HFF-Myc (cell line): ENCODE measurements around the gene SELENBP1.
A peak's percentile ranks its signal among the peaks of the same experiment; 100 is the strongest.
"Not testable (repeated sequence)": the region's sequence is repeated elsewhere in the genome, so short reads cannot be mapped to it uniquely, and the experiment has no call there.

Experiments
- DNase-seq: peaks from one replicate; pipeline ENCODE4 v3.0.0-alpha.2; 2011; ENCODE audit warnings: low read depth; ENCODE audit errors: extremely low read depth
- H3K4me3 ChIP-seq: replicated peaks from 2 replicates; pipeline ENCODE4 v1.5.1; 2011; ENCODE audit warnings: low read depth, mild to moderate bottlenecking, control low read depth, low read length
- CTCF ChIP-seq: IDR thresholded peaks from 2 replicates; pipeline ENCODE4 v1.5.1; 2012; ENCODE audit warnings: mild to moderate bottlenecking, low read depth, low read length, control low read depth; ENCODE audit errors: missing control alignments

Gene SELENBP1

GRCh38 chr1:151352021-151352718, 20.3 kb downstream of the SELENBP1 start:
- H3K4me3 ChIP-seq: no peak overlapping the region
- no peak for DNase-seq
- no peak for TF ChIP-seq CTCF

GRCh38 chr1:151350323-151350722, 22.2 kb downstream of the SELENBP1 start:
- DNase-seq, H3K4me3 ChIP-seq: not testable (repeated sequence)

- peak overlapping the region; percentile 60 for H3K4me3 ChIP-seq
- DNase-seq: no peak
- no peak for TF ChIP-seq CTCF
These were observed 24.8 kb downstream of the SELENBP1 start for GRCh38 chr1:151347523-151348246.

DNA sequence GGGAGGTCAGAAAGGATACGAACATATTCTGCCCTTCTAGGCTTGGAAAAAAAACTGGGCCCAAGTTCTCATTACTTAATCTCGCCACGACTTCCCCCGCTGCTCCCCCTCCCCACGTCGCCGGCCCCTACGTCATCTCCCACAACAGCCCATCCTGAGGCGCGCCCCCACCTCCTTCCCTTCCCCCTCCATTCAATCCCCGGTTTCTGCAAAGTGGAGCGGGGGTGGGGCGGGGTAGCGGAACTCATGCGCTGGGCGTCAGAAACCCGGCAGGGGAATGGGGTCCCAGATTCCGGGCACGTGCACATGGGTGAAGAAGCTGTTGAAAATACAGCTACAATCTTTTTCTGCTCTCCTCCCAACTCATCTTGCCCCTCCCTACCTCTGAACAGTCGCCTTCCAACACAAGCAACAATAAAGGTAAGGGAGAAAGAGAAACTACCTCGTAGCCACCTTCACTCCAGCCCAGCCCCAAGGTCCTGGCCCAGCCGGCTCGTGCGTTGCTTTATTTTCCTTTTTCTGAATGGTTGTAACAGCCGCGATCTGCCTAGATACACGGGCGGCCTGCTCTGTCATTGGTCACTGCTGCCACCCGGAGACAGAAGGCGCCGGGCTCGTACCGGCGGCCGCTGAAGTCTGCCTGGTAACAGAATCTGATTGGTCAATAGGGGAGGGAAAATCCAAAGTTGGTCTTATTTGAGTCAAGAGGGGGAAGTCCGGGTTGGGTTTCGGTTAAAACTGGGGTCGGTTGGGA, 25.6 kb downstream of the SELENBP1 start, which contains the start of gene RFX5:
Gene RFX5, minus strand, starts transcription at position 484 of the 754 bp plus-strand sequence. CDS start 932 bp downstream, outside the sequence.
- H3K4me3 ChIP-seq: peak within 1 kb of the TSS; percentile 60
- DNase-seq: peak; percentile 98
- no peak for TF ChIP-seq CTCF

DNA sequence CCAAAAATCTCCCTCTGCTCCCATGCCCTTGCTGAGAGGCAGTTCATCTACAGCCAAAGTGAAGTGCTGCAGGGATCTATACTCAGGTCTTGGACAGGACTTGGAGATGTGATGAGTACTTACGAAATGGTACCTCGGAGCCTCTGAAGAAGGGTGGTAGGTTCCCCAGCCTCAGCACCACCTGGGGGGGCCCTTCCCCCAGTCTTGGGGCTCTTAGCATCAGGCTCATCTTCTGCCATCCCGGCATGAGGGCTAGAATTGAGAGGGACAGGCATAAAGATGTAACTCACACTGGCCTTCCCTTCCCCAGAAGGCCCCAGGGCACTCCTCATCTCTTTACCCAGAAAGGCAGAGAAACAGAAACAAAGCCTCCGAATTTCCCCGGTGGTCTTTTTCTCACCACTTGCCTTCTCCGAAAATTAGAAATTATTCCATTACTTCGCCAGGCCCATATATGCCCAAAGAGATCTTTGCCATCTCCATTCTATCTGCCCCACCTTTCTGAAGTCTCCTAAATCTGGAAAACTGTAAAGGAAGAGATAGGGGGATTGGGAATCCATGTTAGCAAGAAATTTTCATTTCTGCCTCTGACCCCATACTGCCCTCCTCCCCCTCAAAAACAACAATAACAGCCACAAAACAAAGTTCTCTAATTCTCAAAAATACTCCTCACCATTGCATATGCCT, 26.3 kb downstream of the SELENBP1 start:
- TF ChIP-seq CTCF: no peak
- DNase-seq: no peak

DNA sequence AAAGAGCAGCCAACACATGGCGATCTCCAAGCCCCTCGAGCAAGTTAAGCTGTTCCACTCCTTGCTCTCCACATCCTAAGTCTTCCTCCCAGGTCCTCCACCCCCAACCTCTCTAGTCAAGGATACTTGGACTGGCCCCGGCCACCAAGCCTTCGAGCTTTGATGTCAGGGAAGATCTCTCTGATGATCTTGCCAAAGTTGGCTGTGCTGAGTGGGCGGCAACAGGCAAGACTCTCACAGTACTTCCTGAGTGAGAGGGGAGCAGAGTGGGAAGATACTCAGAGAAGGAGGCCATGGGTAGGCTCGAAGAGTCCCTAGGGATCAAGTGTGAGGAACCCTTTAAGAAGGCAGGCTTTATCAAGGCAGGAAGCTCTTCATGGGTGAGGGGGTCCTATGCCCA, 28.2 kb downstream of the SELENBP1 start:
- no peak overlapping the region for H3K4me3 ChIP-seq
- no peak for TF ChIP-seq CTCF
- DNase-seq: no peak

More for the DNA sequence above, 26.3 kb downstream of the SELENBP1 start:
- peak overlapping the region; percentile 60 for H3K4me3 ChIP-seq

DNA sequence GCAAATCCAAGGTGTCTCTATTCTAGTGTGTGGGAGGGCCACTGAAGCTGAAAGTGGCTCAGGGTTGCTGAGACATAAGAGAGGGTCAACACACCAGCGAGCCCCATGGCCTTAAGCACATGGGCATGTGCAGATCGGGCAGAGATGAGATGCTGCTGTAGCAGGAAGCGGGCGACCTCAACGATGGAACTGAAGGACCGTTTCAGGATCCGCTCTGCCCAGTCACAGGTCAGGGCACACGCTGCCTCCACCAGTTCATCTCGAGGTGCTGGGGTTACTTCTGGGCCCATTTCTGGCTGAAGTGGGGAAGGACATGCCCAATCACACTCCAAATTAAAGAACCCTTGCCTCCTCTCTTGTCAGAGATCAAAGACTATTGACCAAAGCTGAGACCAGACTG, 28.9 kb downstream of the SELENBP1 start:
- TF ChIP-seq CTCF: no peak
- H3K4me3 ChIP-seq: no peak overlapping the region
- DNase-seq: no peak
